GM10847 (cell line): ENCODE data around the gene HGS.

Experiments
- POLR2A ChIP-seq: IDR thresholded peaks from 2 replicates; pipeline ENCODE4 v1.6.1; 2011; ENCODE audit not compliant: insufficient read length; ENCODE audit errors: extremely low read depth

Gene HGS

DNA sequence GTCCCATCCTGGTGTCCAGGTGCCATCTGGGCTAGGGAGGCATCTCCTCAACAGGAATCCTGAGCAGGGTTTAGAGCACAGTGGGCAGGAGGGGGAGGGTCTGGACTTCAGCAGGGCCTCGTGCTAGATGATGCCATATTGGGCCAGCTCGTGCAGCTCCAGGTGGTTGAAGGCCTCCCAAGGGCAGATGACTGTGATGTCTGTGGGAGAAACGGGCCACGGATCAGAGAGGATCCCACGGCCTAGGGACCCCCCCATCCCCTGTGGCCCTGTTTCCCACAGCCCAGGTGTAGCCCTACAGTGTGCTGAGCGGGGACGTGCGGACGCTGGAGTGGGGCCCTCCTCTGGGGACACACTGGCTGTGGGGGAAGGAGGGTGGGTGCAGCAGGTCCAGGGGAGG, 32.9 kb upstream of the HGS start:
- TF ChIP-seq POLR2A: no peak

DNA sequence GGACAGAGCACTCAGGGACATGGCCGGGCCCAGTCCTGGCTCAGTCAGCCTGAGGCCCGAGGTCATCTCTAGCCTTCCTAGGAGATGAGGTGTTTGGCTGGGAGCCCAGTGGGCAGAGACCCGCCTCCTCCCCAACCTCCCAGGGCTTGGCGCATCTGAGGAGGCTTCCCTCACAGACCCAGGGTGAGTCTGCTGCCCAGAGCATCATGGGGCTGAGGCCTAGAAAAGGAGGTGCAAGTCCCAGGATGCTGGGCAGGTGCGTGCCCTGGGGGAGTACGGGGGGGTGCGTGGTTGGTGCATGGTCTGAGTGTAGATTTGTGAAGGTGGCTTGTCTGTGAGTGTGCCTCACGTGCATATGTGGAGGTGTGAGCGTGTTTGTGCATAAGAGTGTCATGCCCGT, 32.1 kb upstream of the HGS start:
- no peak for TF ChIP-seq POLR2A

DNA sequence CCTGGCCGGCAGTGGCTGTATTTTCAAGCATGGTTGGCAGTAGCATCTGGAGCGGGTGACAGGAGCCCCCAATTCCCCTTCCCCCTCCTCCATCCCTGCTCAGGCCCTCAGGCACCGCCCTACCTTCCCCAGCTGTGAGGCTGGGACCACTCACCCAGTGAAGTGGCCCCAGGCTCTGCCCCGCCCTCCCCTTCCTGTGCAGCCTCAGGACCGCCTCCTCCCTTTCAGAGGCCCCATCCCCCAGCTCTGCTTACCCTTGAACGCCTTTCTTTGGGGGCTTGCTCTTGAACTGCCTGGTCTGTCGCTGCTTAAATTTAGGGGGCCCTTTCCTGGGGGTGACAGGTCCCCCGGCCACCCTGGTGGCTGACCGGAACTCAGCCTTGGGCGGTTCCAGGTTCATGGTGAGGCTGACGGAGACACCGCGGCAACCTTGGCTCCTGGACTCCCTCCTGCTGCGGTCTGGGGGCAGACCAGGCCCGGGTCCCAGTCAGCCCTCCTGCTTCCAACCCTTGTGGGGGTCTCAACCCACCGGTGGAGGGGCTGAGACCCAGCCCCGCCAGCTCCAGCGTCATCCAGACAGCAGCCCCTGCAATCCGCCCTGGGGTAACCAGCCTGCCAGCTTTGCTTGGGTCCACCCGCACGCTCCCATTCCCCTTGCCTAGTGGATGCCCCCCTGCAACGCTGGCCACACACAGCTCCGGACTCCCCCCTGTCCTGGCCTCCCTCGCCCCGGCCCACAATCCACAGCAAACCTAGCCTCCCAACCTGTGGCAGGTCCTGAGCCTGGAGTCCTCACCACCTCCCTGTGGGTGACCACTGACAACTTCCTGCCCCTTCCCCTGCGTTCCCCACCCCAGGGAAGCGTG, 30.7 kb upstream of the HGS start:
- no peak for TF ChIP-seq POLR2A

DNA sequence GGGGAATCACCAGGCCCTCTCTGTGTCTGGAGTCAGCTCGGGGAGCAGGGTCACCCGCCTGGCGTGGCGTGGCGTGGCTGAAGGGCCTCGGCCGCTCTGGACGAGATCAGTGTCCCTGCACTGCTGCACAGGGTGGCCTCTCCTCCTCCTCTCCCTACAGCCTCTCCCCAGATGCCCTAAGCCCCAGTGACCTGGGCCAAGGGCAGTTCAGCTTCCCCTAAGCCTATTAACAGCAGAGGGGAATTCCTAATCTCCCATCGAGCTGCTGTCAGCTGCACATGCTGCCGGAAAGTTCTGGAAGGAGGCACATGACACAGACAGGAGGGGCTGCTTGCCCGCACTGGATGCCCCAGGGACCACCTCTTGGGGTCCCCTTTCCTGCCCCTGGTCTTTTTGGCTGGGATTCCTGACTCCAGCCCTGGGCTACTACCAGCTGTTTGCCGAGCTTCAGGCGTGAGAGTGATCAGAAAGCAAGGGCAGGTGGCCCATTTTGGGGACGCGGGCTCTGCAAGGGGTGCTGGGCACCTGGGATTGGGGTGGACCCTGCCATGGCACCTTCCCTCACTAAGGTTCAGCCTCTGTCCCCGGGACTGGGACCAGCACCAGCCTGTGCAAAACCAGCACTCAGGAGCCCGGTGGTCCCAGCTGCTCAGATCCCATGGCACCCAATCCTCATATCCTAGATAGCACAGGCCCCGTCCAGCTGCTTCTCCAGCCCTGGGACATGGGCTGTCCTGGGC, 28.3 kb upstream of the HGS start:
- no peak for TF ChIP-seq POLR2A

DNA sequence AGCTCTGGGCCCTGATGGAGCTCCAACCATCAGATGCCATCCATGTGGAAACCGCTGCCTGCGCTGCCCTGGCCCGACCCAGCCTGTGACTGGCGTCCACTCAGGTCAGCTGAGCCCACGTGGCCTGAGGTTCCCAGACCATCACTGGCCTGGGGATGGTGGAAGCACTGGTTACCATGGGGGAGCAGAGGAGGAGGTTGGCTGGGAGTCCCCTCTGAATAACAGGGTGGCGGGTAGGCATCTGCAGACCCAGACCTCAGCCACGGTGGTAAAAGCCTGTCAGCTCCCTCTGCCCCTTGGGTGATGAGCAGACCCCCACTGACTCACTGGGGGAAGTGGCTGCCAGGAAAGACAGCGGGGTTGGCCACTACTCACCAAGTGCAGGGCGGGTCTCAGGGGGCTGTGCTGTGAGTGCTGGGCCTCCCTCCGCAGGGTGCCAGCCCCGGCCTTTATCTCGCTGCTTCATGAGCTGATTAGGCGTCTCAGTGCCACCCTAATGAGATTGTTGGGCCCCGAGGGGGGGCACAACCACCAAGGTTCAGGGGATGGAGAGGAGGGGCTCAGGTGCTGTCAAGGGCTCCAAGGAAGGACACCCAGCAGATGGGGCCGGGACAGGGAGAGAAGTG, 27.6 kb upstream of the HGS start, which contains the start of gene PDE6G:
TSS of gene PDE6G (minus strand) at position 425 of the 626 bp plus-strand sequence. CDS start 3,237 bp downstream, outside the sequence.
- TF ChIP-seq POLR2A: no peak

- no peak for TF ChIP-seq POLR2A
Observed at GRCh38 chr17:81656835-81657234, 27.0 kb upstream of the HGS start.

DNA sequence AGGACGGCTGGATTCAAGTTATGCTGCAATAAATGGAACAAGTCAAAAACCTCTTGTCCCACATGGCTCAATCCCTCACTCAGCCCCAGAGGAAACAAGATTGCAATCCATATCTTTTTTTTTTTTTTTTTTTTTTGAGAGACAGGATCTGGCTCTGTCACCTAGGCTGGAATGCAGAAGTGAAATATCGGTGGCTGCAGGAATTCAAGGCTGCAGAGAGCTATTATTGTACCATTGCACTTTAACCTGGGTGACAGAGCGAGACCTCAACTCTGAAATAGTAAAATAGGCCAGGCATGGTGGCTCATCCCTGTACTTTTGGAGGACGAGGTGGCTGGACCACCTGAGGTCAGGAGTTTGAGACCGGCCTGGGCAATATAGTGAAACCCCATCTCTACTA, 24.8 kb upstream of the HGS start:
- TF ChIP-seq POLR2A: no peak

DNA sequence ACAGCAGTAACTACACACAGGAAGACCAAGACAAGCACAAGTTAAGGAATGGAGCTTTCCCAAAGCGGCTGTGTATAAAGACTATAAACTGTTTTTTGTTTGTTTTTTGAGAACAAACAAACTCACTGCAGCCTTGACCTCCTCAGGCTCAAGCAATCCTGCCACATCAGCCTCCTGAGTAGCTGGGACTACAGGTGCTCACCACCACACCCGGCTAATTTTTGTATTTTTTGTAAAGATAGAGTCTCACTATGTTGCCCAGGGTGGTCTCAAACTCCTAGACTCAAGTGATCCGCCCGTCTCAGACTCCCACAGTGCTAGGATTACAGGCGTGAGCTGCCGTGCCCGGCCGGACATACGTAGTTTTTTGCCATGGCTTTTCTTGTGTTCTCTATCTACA, 23.4 kb upstream of the HGS start:
- TF ChIP-seq POLR2A: no peak

DNA sequence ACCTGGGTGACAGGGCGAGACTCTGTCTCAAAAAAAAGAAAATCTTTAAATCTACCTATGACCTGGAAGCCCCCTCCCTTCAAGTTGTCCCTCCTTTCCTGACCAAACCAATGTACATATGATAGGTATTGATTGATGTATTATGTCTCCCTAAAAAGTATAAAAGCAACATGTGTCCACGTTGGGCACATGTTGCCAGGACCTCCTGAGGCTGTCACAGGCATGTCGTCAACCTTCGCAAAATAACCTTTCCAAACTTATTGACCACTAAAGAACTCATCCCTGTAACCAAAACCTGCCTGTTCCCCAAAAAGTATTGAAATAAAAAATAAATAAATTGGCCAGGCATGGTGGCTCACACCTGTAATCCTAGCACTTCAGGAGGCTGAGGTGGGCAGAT, 21.8 kb upstream of the HGS start:
- TF ChIP-seq POLR2A: no peak

DNA sequence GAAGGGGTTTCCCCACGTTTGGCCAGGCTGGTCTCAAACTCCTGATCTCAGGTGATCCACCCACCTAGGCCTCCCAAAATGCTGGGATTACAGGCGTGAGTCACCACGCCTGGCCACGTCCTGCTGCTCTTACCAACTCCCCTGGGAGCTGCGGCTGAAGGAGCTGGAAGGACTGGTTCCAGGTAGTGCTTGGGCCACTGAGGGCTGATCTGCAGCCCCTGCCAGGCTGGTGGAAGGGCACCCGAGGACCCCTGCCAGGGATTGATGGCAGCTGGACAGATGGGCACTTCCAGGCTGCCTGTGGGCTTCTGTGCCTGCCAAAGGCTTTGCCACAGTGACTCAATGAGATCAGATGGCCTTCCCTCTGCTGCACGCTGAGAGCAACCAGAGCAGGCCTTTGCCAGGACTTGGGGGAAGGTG, 19.8 kb upstream of the HGS start:
- no peak for TF ChIP-seq POLR2A

- TF ChIP-seq POLR2A: peak; percentile 9
Observed at GRCh38 chr17:81665205-81666091, 18.4 kb upstream of the HGS start.

- no peak for TF ChIP-seq POLR2A
Observed at GRCh38 chr17:81666092-81666341, 17.8 kb upstream of the HGS start.

GRCh38 chr17:81666342-81667191, 17.2 kb upstream of the HGS start, which contains the start of the genes CCDC137 and OXLD1:
Gene CCDC137 (plus strand): TSS chr17:81666737. CDS start chr17:81666767, 30 bp downstream.
Gene OXLD1 (minus strand): TSS chr17:81666605. CDS start chr17:81666577, 28 bp downstream.
- TF ChIP-seq POLR2A: peak; percentile 97

- no peak for TF ChIP-seq POLR2A
Observed at GRCh38 chr17:81667754-81668153, 16.1 kb upstream of the HGS start.
